K562 (cell line): ENCODE data around the gene SETDB1. TPM values are rescaled to one million over a fixed set of nuclear protein-coding genes. Genes with fewer than 3 reads are reported as not detected.
A peak's percentile ranks its signal among the peaks of the same experiment; 100 is the strongest.

ENCODE experiments used
- ATAC-seq: fragments of 200-7000 bp; cut with Tn5 transposase; 3 replicates; pipeline ENCODE4 v1.9.1; 2020; ENCODE audit warnings: moderate library complexity
- BruUV-seq: library from RNA; stranded (reverse); fragments of 400-500 nt; replicated peaks from 2 replicates; lab custom pipeline; 2021; lab: Mats Ljungman, UMichigan
- CTCF ChIA-PET: fragments of 300-600 bp; formaldehyde crosslinking; extraction: SDS; loops from one replicate; lab custom pipeline; 2021; ENCODE audit warnings: low intra/inter-chr PET ratio; lab: Yijun Ruan, JAX
- POLR2A ChIA-PET: fragments of 300-600, 350-650 bp; sonication (Branson Sonifier 250); formaldehyde crosslinking; extraction: SDS; loops from one replicate; lab custom pipeline; 2021; ENCODE audit warnings: antibody characterized with exemption, inconsistent platforms; lab: Yijun Ruan, JAX
- DNase-seq, 4 experiments: peaks; one replicate each; pipeline versions ENCODE4 v3.0.0 to v3.0.0-alpha.2; 2011 to 2018; ENCODE audit warnings: low spot score in 3 of 4, mixed read lengths in 3 of 4; ENCODE audit errors: extremely low read depth in 1 of 4
- FAIRE-seq: peaks from 2 replicates; lab custom pipeline; 2011; peaks lifted over from hg19 to GRCh38; lab: Jason Lieb, UNC
- H2AFZ ChIP-seq: 2 replicates; pipeline ENCODE4 v1.6.0; 2011; ENCODE audit warnings: low read depth, low read length, control low read depth, inconsistent platforms
- H3K27ac ChIP-seq: fragments of 200-600 bp; 3 replicates; pipeline ENCODE4 v1.8.0; 2011; ENCODE audit warnings: low read depth, mild to moderate bottlenecking, control low read depth, inconsistent platforms, low read length, moderate library complexity, mixed read lengths; ENCODE audit errors: extremely low read depth
- H3K27me3 ChIP-seq, 2 experiments: fragments of 300-600 bp in 1 of 2; 2 replicates in 1 of 2; 3 replicates in 1 of 2; pipeline versions ENCODE4 v1.6.0 to v1.8.0; 2011; ENCODE audit warnings: inconsistent platforms in 2 of 2, low read length in 2 of 2, mild to moderate bottlenecking in 1 of 2, mixed read lengths in 1 of 2, moderate library complexity in 1 of 2; ENCODE audit not compliant: control insufficient read depth in 2 of 2, insufficient read depth in 2 of 2
- H3K36me3 ChIP-seq: fragments of 300-600 bp; 3 replicates; pipeline ENCODE4 v1.8.0; 2011; ENCODE audit warnings: mild to moderate bottlenecking, low read length, inconsistent platforms; ENCODE audit not compliant: control insufficient read depth, insufficient read depth
- H3K4me1 ChIP-seq, 2 experiments: fragments of 200-600 bp in 1 of 2; replicated peaks in 1 of 2; 2 replicates in 1 of 2; 3 replicates in 1 of 2; pipeline versions ENCODE4 v1.5.1 to v1.8.0; 2011; ENCODE audit warnings: inconsistent platforms in 2 of 2, low read length in 2 of 2, mild to moderate bottlenecking in 1 of 2, mixed read lengths in 1 of 2, moderate library complexity in 1 of 2; ENCODE audit not compliant: control insufficient read depth in 2 of 2, insufficient read depth in 2 of 2
- H3K4me2 ChIP-seq: 2 replicates; pipeline ENCODE4 v1.6.1; 2011; ENCODE audit warnings: low read length, control low read depth, inconsistent platforms, mixed read lengths; ENCODE audit not compliant: insufficient read depth
- H3K4me3 ChIP-seq: fragments of 200-600 bp; sonication (generic), shearing (Covaris generic); 2 replicates; pipeline ENCODE4 v1.5.1; 2016; ENCODE audit warnings: control low read depth, inconsistent platforms
- H3K79me2 ChIP-seq: fragments of 200-600 bp; 3 replicates; pipeline ENCODE4 v1.8.0; 2011; ENCODE audit warnings: low read length, inconsistent platforms; ENCODE audit not compliant: control insufficient read depth, insufficient read depth
- H3K9ac ChIP-seq, 2 experiments: 2 replicates each; pipeline versions ENCODE4 v1.6.0 to v1.6.1; 2011; ENCODE audit warnings: low read depth in 2 of 2, low read length in 2 of 2, control low read depth in 1 of 2, inconsistent platforms in 1 of 2, mild to moderate bottlenecking in 1 of 2, mixed read lengths in 1 of 2; ENCODE audit not compliant: insufficient read depth in 1 of 2
- H3K9me1 ChIP-seq: one replicate; pipeline ENCODE4 v1.6.0; 2011; ENCODE audit warnings: inconsistent platforms, mild to moderate bottlenecking, low read length, moderate library complexity; ENCODE audit not compliant: control insufficient read depth, insufficient read depth
- H3K9me3 ChIP-seq: replicated peaks from 2 replicates; pipeline ENCODE4 v1.5.1; 2011; ENCODE audit warnings: low read depth, low read length, inconsistent platforms; ENCODE audit not compliant: control insufficient read depth, insufficient read depth
- H4K20me1 ChIP-seq: replicated peaks from 2 replicates; pipeline ENCODE4 v1.6.1; 2011; ENCODE audit warnings: low read length, inconsistent platforms, mixed read lengths; ENCODE audit not compliant: control insufficient read depth, insufficient read depth
- CC2D1A ChIP-seq: fragments of 450-650 bp; IDR thresholded peaks from 2 replicates; pipeline ENCODE4 v1.6.1; 2017; ENCODE audit warnings: mild to moderate bottlenecking
- CCNT2 ChIP-seq: IDR thresholded peaks from 2 replicates; pipeline ENCODE4 v1.6.1; 2011; ENCODE audit warnings: borderline replicate concordance, low read depth, mild to moderate bottlenecking, moderate library complexity, mixed read lengths, low read length; ENCODE audit not compliant: insufficient read length; ENCODE audit errors: extremely low read depth
- NCOA4 ChIP-seq: fragments of 450-650 bp; IDR thresholded peaks from 2 replicates; pipeline ENCODE4 v1.6.1; 2018; ENCODE audit warnings: mild to moderate bottlenecking; ENCODE audit not compliant: partially characterized antibody
- PRPF4 ChIP-seq: fragments of 200-400 bp; formaldehyde crosslinking; IDR thresholded peaks from one replicate; pipeline ENCODE4 v1.6.1; 2017; ENCODE audit warnings: low read length, low read depth, mild to moderate bottlenecking; ENCODE audit not compliant: insufficient read depth, poor library complexity, severe bottlenecking
- SMARCE1 ChIP-seq: fragments of 450-650 bp; IDR thresholded peaks from 2 replicates; pipeline ENCODE4 v1.7.1; 2016; ENCODE audit warnings: mild to moderate bottlenecking
- SRSF1 ChIP-seq: fragments of 200-400 bp; formaldehyde crosslinking; IDR thresholded peaks from 2 replicates; pipeline ENCODE4 v1.6.1; 2017; ENCODE audit warnings: mild to moderate bottlenecking, low read depth, low read length, moderate library complexity
- WGBS: fragments of 100-300 bp; shearing (Covaris generic); methylation state at CpG from one replicate; pipeline ENCODE4 v1.1.6; 2016; ENCODE audit warnings: low coverage, mixed read lengths; ENCODE audit not compliant: insufficient coverage; ENCODE audit errors: missing lambda C conversion rate; 5-methylcytosine and 5-hydroxymethylcytosine counted together
- in situ Hi-C: fragments of 300-500 bp; cut with MboI; formaldehyde crosslinking; loops from 4 replicates; pipeline ENCODE4 v1.15.0; 2018; ENCODE audit warnings: inconsistent platforms, mixed read lengths
- intact Hi-C: fragments of 100-400 bp; cut with micrococcal nuclease; formaldehyde crosslinking; loops from 2 replicates; pipeline ENCODE4 v1.14.2; 2022
- polyA plus RNA-seq, 8 experiments: library from polyadenylated mRNA; depleted of rRNA in 4 of 8; stranded (reverse) in 5 of 8; unstranded in 3 of 8; fragments of >200 nt; fragmentation: Nextera tagmentation in 2 of 8; fragmentation: Illumina TruSeq in 1 of 8; extraction: Ambion mirVana in 2 of 8; extraction: Trizol in 1 of 8; gene quantifications; 2 replicates each; pipeline versions ENCODE4 v1.2.1 to v1.2.3, GENCODE V29; 2011 to 2014; ENCODE audit warnings: inconsistent platforms in 1 of 8, missing spikeins in 1 of 8
- total RNA-seq, 7 experiments: library from RNA; depleted of rRNA in 6 of 7; stranded (reverse); fragments of >200 nt in 6 of 7; fragmentation: Illumina TruSeq in 2 of 7; extraction: Trizol in 2 of 7; gene quantifications; 2 replicates each; pipeline versions ENCODE4 v1.2.1 to v1.2.3, GENCODE V29; 2011 to 2021; ENCODE audit warnings: low replicate concordance in 1 of 7
- TF ChIP-seq, protein P1 (sequence below): sonication (generic); formaldehyde crosslinking; IDR thresholded peaks from 2 replicates; pipeline ENCODE4 v1.8.0; 2022; ENCODE audit warnings: mild to moderate bottlenecking, missing genetic modification reagents, borderline replicate concordance
- TF ChIP-seq, protein P2 (sequence below): sonication (generic); formaldehyde crosslinking; IDR thresholded peaks from 2 replicates; pipeline ENCODE4 v1.8.1; 2023; ENCODE audit warnings: missing genetic modification reagents, mild to moderate bottlenecking, borderline replicate concordance
- TF ChIP-seq, protein P3 (sequence below): sonication (generic); formaldehyde crosslinking; IDR thresholded peaks from 2 replicates; pipeline ENCODE4 v1.5.0; 2020; ENCODE audit warnings: missing genetic modification reagents
- TF ChIP-seq, protein P4 (sequence below): sonication (generic); IDR thresholded peaks from 2 replicates; pipeline ENCODE4 v1.6.1; 2016
- TF ChIP-seq, protein P5 (sequence below): sonication (generic); formaldehyde crosslinking; IDR thresholded peaks from 2 replicates; pipeline ENCODE4 v1.8.1; 2023; ENCODE audit warnings: mild to moderate bottlenecking, missing genetic modification reagents

SETDB1 gene
- total and polyA plus RNA-seq, 9 of the 15 experiments (the other 6 are each of a cell fraction or from before 2014, with no cell fraction given): 21.5 to 64.4 (median 42.0) TPM

DNA sequence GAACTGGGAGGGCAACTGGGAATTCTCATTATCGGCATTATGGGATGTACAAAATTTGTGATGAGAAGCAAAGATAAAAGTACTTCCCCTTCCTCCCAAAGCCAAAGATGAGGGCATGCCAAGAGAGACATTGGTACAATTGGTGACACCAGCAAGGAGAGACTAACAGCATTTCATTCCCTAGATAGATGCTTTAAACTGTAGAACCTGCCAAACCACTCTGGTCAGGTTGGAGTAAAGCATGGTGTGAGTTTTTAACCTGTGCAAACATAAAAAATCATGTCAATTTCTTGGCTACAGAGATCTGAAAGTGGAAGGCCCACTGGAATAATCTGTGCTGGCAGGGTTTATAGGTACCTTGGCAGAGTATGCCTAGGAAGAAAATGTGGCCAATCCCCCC is 19.8 kb upstream of the SETDB1 start:
- Histone ChIP-seq H2AFZ (peak overlapping the region; percentile 89), H3K36me3 (no peaks in the 10 kb centered on the region), H3K9me3 (no peaks in the 10 kb centered on the region), H3K4me2 (no peak overlapping the region), H3K27me3 (no peaks in the 10 kb centered on the region), H3K27ac (no peak overlapping the region), H3K9me1 (no peaks in the 10 kb centered on the region), H3K4me1 (0 out of 5 replicates have a peak, but pooled peaks cover 0 to 2% of the 10 kb centered on the region in 2 experiments), H3K4me3 (no peak overlapping the region), H3K79me2 (no peaks in the 10 kb centered on the region), H4K20me1 (no peaks in the 10 kb centered on the region), H3K9ac (no peak overlapping the region)
- FAIRE-seq: no peak
- no peak for DNase-seq
- BruUV-seq: no TSS peak
- no peak for ATAC-seq
- CTCF ChIA-PET: no interaction called here
- intact Hi-C loops (no loop called here), in situ Hi-C loops (no loop called here)
- POLR2A ChIA-PET: no interaction called here
- 63% methylated on average over 1 of the region's 1 CpG for WGBS
- TF ChIP-seq, protein P1, sequence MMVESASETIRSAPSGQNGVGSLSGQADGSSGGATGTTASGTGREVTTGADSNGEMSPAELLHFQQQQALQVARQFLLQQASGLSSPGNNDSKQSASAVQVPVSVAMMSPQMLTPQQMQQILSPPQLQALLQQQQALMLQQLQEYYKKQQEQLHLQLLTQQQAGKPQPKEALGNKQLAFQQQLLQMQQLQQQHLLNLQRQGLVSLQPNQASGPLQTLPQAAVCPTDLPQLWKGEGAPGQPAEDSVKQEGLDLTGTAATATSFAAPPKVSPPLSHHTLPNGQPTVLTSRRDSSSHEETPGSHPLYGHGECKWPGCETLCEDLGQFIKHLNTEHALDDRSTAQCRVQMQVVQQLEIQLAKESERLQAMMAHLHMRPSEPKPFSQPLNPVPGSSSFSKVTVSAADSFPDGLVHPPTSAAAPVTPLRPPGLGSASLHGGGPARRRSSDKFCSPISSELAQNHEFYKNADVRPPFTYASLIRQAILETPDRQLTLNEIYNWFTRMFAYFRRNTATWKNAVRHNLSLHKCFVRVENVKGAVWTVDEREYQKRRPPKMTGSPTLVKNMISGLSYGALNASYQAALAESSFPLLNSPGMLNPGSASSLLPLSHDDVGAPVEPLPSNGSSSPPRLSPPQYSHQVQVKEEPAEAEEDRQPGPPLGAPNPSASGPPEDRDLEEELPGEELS (CRISPR knock-in tag): no peak
- TF ChIP-seq, protein P2, sequence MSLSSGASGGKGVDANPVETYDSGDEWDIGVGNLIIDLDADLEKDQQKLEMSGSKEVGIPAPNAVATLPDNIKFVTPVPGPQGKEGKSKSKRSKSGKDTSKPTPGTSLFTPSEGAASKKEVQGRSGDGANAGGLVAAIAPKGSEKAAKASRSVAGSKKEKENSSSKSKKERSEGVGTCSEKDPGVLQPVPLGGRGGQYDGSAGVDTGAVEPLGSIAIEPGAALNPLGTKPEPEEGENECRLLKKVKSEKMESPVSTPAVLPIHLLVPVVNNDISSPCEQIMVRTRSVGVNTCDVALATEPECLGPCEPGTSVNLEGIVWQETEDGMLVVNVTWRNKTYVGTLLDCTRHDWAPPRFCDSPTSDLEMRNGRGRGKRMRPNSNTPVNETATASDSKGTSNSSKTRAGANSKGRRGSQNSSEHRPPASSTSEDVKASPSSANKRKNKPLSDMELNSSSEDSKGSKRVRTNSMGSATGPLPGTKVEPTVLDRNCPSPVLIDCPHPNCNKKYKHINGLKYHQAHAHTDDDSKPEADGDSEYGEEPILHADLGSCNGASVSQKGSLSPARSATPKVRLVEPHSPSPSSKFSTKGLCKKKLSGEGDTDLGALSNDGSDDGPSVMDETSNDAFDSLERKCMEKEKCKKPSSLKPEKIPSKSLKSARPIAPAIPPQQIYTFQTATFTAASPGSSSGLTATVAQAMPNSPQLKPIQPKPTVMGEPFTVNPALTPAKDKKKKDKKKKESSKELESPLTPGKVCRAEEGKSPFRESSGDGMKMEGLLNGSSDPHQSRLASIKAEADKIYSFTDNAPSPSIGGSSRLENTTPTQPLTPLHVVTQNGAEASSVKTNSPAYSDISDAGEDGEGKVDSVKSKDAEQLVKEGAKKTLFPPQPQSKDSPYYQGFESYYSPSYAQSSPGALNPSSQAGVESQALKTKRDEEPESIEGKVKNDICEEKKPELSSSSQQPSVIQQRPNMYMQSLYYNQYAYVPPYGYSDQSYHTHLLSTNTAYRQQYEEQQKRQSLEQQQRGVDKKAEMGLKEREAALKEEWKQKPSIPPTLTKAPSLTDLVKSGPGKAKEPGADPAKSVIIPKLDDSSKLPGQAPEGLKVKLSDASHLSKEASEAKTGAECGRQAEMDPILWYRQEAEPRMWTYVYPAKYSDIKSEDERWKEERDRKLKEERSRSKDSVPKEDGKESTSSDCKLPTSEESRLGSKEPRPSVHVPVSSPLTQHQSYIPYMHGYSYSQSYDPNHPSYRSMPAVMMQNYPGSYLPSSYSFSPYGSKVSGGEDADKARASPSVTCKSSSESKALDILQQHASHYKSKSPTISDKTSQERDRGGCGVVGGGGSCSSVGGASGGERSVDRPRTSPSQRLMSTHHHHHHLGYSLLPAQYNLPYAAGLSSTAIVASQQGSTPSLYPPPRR (CRISPR knock-in tag): no peak
- TF ChIP-seq CC2D1A (no peak), SMARCE1 (no peak), SRSF1 (no peak), NCOA4 (no peak), PRPF4 (no peak), CCNT2 (no peak)
- TF ChIP-seq, protein P3, sequence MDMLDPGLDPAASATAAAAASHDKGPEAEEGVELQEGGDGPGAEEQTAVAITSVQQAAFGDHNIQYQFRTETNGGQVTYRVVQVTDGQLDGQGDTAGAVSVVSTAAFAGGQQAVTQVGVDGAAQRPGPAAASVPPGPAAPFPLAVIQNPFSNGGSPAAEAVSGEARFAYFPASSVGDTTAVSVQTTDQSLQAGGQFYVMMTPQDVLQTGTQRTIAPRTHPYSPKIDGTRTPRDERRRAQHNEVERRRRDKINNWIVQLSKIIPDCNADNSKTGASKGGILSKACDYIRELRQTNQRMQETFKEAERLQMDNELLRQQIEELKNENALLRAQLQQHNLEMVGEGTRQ (CRISPR knock-in tag): no peak
- TF ChIP-seq, protein P4, sequence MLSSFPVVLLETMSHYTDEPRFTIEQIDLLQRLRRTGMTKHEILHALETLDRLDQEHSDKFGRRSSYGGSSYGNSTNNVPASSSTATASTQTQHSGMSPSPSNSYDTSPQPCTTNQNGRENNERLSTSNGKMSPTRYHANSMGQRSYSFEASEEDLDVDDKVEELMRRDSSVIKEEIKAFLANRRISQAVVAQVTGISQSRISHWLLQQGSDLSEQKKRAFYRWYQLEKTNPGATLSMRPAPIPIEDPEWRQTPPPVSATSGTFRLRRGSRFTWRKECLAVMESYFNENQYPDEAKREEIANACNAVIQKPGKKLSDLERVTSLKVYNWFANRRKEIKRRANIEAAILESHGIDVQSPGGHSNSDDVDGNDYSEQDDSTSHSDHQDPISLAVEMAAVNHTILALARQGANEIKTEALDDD: no peak
- TF ChIP-seq, protein P5, sequence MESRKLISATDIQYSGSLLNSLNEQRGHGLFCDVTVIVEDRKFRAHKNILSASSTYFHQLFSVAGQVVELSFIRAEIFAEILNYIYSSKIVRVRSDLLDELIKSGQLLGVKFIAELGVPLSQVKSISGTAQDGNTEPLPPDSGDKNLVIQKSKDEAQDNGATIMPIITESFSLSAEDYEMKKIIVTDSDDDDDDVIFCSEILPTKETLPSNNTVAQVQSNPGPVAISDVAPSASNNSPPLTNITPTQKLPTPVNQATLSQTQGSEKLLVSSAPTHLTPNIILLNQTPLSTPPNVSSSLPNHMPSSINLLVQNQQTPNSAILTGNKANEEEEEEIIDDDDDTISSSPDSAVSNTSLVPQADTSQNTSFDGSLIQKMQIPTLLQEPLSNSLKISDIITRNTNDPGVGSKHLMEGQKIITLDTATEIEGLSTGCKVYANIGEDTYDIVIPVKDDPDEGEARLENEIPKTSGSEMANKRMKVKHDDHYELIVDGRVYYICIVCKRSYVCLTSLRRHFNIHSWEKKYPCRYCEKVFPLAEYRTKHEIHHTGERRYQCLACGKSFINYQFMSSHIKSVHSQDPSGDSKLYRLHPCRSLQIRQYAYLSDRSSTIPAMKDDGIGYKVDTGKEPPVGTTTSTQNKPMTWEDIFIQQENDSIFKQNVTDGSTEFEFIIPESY (CRISPR knock-in tag): no peak
